Fibroblast of the conjunctiva (primary cell): ENCODE measurements around the gene SYT13.

ENCODE experiments used
- DNase-seq: peaks from one replicate; pipeline ENCODE4 v3.0.0-alpha.2; 2010; ENCODE audit warnings: low read depth

SYT13 gene

DNA sequence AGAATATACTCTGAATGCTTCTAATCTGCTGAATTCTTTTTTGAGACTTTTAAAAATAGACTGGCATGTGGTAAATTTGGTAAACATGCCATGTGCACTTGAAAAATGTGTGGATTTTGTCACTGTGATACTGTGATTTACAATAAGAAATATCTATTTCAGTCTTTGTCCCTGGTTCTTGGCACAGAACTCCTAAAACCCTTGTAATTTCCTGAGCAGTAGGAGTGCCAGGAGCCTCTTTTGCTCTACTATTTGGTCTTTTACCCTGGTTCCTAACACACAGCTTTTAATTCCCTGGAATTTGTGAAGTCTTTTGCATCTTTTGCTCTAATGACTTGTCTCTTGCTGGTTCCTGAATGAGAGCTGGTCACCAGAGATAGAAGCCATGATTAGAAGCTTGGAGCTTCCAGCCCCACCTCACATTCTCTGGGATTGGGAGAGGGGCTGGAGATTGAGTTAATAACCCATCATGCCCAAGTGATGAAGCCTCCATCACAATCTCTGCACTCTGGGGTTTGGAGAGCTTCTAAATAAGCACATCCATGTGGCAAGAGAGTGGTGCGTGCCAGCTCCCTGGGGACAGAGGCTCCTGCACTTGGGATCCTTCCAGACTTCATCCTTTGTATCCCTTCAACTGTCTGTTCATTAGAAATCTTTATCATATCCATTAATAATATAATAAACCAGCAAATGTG, 27.2 kb upstream of the SYT13 start:
- DNase-seq, result no peak

DNA sequence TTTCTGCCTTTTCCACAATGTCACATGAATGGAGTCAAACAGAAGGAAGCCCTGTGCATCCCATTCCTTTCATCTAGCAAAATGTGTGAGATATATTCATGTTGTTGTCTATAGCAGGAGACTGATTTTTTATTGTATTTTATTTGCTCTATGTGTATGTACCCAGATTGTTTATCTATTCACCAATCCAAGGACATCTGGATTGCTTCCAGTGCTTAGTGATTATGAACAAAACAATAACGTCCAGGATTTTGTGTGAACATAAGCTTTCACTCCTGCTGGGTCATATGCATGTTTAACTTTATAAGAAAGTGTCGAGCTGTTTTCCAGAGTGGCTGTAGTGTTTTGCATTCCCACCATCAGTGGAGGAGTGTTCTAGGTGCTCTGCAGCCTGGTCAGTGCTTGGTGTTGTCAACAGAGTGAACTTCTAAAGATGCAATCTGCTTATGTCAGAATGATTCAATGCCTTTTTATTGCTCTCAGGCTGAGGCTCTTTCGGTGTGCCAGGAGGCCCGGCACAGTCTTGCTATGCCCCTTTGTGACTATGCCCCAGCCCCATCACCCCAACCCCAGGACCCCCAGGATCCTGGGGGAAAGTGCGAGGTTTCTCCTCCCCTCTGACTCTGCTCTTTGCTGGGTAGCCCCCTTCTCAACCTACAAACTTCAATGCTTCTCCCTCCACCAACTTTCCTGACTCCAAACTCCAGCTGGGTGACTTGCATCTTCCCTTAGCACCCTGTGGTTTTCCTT, 19.9 kb upstream of the SYT13 start:
- DNase-seq, result no peak

- no peak for DNase-seq
Measured at GRCh38 chr11:45304992-45305335, 18.8 kb upstream of the SYT13 start.

DNA sequence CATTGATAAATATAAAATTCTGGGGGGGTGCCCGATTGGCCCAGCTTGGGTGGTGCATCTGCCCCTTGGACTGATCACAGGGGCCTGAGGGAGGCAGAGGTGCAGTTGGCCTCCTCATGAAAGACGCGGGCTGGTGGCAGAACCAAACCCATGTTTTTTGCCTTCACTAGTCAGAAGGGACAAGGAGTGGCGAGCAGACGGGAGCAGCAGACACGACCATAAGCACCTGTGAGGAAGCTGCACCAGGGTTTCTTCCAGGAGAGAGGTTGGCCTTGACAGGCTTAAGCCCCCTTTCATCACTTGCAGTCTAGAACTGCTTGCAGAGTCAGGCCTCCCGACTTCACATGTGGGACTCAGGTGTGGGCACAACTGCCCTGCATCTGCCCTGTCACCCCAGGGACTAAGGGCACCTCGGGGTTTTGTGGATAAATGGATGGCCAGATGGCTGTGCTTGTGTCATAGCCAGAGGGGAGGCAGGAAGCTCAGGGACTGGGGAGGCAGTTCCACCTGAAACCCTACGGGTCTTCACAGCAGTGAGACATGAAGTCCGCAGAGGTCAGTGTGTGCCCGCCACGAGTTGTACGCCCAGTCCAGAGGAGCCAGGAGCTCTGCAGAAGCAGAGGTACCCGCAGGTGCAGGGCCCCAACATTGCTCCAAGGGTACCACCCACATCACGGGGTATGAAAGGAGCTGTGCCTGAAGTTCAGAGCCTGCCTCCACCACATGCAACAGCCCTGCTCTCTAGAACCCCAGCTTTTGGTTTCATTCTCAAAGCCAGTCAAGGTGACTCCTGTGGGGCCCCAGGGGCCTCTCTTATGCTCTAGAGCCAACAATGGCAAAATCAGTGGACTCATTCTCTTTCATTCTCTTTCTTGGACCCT, 18.2 kb upstream of the SYT13 start:
- DNase-seq, result no peak

GRCh38 chr11:45303316-45303715, 17.2 kb upstream of the SYT13 start:
- DNase-seq, result no peak

DNA sequence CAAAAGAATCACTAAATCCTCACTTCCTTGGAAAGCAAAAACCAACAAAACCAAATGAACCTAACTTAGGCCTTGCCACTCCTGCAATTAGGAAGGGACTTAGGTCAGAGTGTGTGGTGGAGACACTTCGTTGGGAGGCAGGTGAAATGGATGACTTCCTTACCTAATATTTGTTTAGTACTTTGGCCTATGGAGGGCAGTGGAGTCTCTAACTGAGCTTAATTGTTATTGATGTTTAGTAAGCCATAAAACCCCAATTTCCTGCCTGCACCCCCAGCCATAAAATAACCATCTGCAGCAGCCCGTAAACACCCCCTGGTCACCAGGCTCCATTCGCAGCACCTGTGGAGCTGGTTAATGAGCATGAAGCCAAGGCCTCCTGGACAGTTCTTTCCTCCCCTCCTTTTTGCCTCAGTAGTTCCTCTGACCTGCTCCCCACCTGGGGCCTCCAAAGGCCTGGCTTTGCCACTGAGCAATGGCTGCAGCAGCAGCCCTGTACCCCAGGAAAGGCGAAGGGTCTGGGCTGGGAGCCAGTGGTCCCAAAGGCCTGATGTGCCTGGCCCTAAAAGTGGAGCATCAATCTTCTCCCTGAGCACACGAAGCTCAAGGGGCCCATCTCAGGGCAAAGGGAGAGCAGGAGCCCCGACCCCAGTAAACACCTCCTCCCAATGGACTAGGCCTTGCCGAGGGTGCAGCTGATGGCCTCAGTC, 15.6 kb upstream of the SYT13 start:
- DNase-seq, result no peak

DNA sequence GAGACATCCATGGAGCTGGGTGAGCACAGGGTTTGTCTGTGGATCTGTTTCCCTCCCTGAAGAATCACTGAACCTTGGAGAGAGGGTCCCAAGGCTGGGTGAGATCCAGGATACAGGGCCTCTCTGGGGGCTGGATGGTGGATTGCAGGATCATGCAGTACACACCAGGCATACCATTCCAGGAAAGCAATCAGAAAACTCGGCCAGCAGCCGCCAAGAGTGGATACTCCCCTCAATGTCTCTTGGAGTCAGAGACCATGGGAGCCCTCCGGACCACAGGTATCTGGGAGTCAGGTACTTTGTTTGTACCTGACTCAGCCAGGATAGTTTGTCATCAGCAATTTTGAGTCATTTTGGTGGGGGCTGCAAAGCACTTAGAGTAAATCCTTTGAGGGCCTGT, 14.6 kb upstream of the SYT13 start:
- DNase-seq, result no peak

GRCh38 chr11:45298718-45299117, 12.6 kb upstream of the SYT13 start:
- DNase-seq, result no peak

GRCh38 chr11:45296075-45296474, 9.9 kb upstream of the SYT13 start:
- DNase-seq, result no peak

DNA sequence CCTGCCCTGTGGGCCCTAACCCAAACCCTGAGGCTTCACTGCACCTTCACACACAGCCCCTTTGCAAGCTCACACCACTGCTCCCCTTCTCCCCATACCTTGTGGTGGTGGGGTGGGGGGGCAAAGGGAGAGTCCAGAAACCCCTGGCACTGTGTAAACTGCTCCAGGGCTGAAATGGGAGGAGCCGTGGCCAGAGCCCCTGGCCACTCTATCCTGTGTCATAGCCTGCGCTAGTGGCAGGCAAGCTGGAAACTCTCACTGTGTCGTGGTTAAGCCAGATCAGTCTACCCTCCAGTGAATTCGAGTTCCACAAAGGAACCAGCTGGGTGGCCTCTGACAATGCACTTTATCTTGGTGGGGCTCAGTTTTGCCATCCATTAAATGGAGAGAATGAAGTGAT, 8.4 kb upstream of the SYT13 start:
- DNase-seq, result no peak

- DNase-seq, result peak; percentile 83
Measured at GRCh38 chr11:45293566-45294192, 7.5 kb upstream of the SYT13 start.

DNA sequence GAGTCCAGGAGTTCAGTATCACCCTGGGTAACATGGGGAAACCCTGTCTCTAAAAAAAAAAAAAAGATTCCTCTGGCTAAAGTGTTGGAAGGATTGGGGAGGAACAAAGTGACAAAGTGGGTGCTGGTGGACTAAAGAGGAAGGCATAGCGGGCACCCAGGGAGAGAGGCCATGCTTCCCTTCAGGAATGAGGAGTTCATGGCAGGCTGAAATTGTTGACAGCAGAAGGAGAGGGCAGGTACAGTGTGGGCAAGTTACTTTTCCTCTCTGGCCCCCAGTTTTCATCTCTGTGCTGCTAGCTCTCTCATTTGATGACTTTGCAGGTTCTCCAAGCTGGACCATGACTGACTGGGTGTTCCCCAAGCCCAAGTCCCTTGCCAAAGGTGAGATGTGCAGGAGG, 4.4 kb upstream of the SYT13 start:
- no peak for DNase-seq

DNA sequence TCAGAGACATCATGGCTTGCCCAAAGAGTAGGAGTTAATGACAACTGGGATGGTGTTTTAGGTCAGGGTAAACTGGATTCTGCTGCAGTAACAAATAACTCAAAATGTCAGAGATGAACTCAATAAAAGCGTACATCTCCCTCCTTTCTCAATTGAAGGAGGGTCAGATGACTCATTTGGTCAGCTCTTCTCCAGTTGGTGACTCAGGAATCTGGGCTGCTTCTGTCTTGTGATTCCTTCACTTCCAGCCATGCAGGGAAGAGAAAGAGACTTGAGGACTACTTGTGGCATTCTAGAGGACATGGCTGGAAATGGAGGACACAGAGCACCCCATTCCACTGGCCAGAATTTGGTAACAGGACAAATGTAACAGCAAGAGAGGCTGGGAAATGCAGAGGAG, 3.2 kb upstream of the SYT13 start:
- DNase-seq, result no peak

- no peak for DNase-seq
Measured at GRCh38 chr11:45288339-45288738, 2.2 kb upstream of the SYT13 start.

- no peak for DNase-seq
Measured at GRCh38 chr11:45287316-45287903, 1.3 kb upstream of the SYT13 start.

GRCh38 chr11:45285250-45285828, 802 bp downstream of the SYT13 start:
- no peak for DNase-seq

GRCh38 chr11:45282081-45282480, 4.1 kb downstream of the SYT13 start:
- DNase-seq, result no peak

GRCh38 chr11:45280449-45280848, 5.7 kb downstream of the SYT13 start:
- DNase-seq, result no peak

GRCh38 chr11:45279645-45280044, 6.5 kb downstream of the SYT13 start:
- no peak for DNase-seq

- no peak for DNase-seq
Measured at GRCh38 chr11:45278714-45279113, 7.4 kb downstream of the SYT13 start.

GRCh38 chr11:45275828-45276227, 10.3 kb downstream of the SYT13 start:
- DNase-seq, result peak; percentile 2
